MG63 (cell line): ENCODE results near the gene MARK3. TPM values are rescaled to one million over a fixed set of nuclear protein-coding genes. Genes with fewer than 3 reads are reported as not detected.

Source experiments
- DNase-seq: peaks from one replicate; pipeline ENCODE4 v3.0.0-alpha.2; 2020
- H3K27me3 ChIP-seq: fragments of 250-450 bp; sonication (Bioruptor Pico); 2 replicates; pipeline ENCODE4 v1.5.1; 2020; ENCODE audit warnings: mild to moderate bottlenecking, moderate library complexity
- H3K36me3 ChIP-seq: fragments of 250-450 bp; sonication (Bioruptor Pico); 2 replicates; pipeline ENCODE4 v1.5.1; 2020; ENCODE audit warnings: mild to moderate bottlenecking, moderate library complexity
- H3K4me3 ChIP-seq: fragments of 250-450 bp; sonication (Bioruptor Pico); 2 replicates; pipeline ENCODE4 v1.5.1; 2020; ENCODE audit warnings: mild to moderate bottlenecking, moderate library complexity
- H3K9me3 ChIP-seq: fragments of 250-450 bp; sonication (Bioruptor Pico); 2 replicates; pipeline ENCODE4 v1.5.1; 2020; ENCODE audit warnings: mild to moderate bottlenecking, moderate library complexity
- total RNA-seq: library from RNA; depleted of rRNA; stranded (reverse); fragments of >200 nt; shearing (Covaris generic); gene quantifications from 2 replicates; pipeline ENCODE4 v1.2.3, GENCODE V29; 2014; ENCODE audit warnings: low replicate concordance; rRNA removed

Gene MARK3
- 26.9 and 31.6 TPM in 2 replicates for total RNA-seq

DNA sequence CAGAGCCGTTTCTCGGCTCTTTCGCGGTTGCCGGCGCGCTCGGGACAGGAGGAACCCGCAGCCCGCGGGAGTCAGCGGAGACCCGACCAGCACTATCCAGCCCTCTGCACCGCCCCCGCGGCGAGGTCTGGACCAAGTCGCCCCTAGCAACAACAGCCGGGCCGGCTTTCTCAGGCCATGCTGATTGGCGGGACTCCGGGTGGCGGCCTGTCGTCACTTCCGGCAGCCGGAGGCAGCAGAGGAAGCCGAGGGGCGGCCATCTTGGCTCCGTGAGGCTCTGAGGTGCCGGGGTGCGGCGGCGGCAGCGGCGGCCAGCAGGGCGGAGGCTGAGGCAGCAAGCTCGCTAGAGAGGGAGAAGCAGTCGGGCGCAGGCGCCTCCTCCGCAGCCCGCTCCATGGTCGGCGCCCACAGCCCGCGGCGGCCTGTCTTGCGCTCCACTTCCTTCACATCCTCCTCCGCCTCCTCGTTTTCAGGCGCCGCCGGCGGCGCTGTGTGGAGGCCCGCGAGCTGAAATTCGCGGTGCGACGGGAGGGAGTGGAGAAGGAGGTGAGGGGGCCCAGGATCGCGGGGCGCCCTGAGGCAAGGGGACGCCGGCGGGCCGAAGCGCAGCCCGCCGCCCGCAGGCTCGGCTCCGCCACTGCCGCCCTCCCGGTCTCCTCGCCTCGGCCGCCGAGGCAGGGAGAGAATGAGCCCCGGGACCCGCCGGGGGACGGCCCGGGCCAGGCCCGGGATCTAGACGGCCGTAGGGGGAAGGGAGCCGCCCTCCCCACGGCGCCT is at the start of gene MARK3:
Gene MARK3 (plus strand): TSS at position 264 of the 777 bp plus-strand sequence. CDS start 615 bp downstream, outside the sequence.
- peak within 1 kb of the TSS; percentile 85 for H3K4me3 ChIP-seq
- H3K27me3 ChIP-seq = no peaks in the 10 kb centered on the region
- H3K9me3 ChIP-seq = no peaks in the 10 kb centered on the region
- H3K36me3 ChIP-seq = no peaks in the 10 kb centered on the region; the same call in 1 of the 2 replicates
- peak; percentile 96 for DNase-seq

DNA sequence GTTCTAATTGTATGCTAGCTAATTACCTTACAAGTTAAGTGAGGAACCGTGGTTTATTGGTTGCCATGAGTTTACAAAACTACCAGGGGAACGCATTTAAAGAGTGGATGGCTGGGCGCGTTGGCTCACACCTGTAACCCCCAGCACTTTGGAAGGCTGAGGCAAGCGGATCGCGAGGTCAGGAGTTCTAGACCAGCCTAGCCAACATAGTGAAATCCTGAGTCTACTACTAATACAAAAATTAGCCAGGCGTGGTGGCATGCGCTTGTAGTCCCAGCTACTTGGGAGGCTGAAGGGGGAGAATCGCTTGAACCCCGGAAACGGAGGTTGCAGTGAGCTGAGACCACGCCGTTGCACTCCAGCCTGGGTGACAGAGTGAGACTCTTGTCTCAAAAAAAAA is 49.0 kb upstream of the MARK3 start:
- H3K36me3 ChIP-seq = peaks cover 64% of the 10 kb centered on the region
- H3K9me3 ChIP-seq = no peaks in the 10 kb centered on the region
- H3K4me3 ChIP-seq = no peak overlapping the region; the same call in 1 of the 2 replicates
- no peak for DNase-seq
- no peaks in the 10 kb centered on the region for H3K27me3 ChIP-seq

- H3K4me3 ChIP-seq = no peak overlapping the region
- no peak for DNase-seq
- no peaks in the 10 kb centered on the region for H3K27me3 ChIP-seq
- H3K9me3 ChIP-seq = no peaks in the 10 kb centered on the region
- H3K36me3 ChIP-seq = peaks cover 79% of the 10 kb centered on the region
These were observed 47.4 kb upstream of the MARK3 start for GRCh38 chr14:103337794-103338193.

DNA sequence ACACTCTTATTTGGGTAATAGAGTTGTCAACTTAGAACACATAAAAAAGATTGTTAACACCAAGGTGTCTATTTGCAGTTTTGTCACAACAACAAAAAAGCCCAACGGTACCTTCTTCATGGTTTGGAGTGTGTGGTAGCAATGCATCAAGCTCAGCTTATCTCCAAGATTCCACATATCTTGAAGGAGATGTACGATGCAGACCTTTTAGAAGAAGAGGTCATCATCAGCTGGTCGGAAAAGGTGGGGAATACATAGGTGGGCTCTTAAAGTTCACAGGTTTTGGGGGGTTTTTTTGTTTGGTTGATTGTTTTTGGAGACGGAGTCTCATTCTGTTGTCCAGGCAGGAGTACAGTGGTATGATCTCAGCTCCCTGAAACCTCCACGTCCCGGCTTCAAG is 45.7 kb upstream of the MARK3 start:
- DNase-seq = no peak
- no peaks in the 10 kb centered on the region for H3K27me3 ChIP-seq
- H3K4me3 ChIP-seq = no peak overlapping the region
- H3K36me3 ChIP-seq = peaks cover 93% of the 10 kb centered on the region
- no peaks in the 10 kb centered on the region for H3K9me3 ChIP-seq

GRCh38 chr14:103340480-103341212 is 44.6 kb upstream of the MARK3 start:
- H3K9me3 ChIP-seq = no peaks in the 10 kb centered on the region
- DNase-seq = no peak
- H3K36me3 ChIP-seq = peaks cover 84% of the 10 kb centered on the region

GRCh38 chr14:103341250-103342129 is 43.7 kb upstream of the MARK3 start:
- Histone ChIP-seq H3K36me3 (peaks cover 75% of the 10 kb centered on the region), H3K4me3 (no peak overlapping the region), H3K27me3 (no peaks in the 10 kb centered on the region), H3K9me3 (no peaks in the 10 kb centered on the region)
- DNase-seq = no peak

More at GRCh38 chr14:103340480-103341212, 44.6 kb upstream of the MARK3 start:
- no peak overlapping the region for H3K4me3 ChIP-seq
- H3K27me3 ChIP-seq = no peaks in the 10 kb centered on the region

GRCh38 chr14:103343164-103343879 is 41.9 kb upstream of the MARK3 start:
- no peaks in the 10 kb centered on the region for H3K9me3 ChIP-seq
- peaks cover 57% of the 10 kb centered on the region for H3K36me3 ChIP-seq
- H3K27me3 ChIP-seq = no peaks in the 10 kb centered on the region
- no peak overlapping the region for H3K4me3 ChIP-seq
- DNase-seq = no peak

- H3K4me3 ChIP-seq = no peak overlapping the region
- H3K9me3 ChIP-seq = no peaks in the 10 kb centered on the region
- H3K27me3 ChIP-seq = no peaks in the 10 kb centered on the region
- H3K36me3 ChIP-seq = peaks cover 49% of the 10 kb centered on the region
- no peak for DNase-seq
These were observed 41.1 kb upstream of the MARK3 start for GRCh38 chr14:103343905-103344797.

- H3K27me3 ChIP-seq = no peaks in the 10 kb centered on the region
- no peak for DNase-seq
- H3K4me3 ChIP-seq = no peak overlapping the region
- H3K9me3 ChIP-seq = no peaks in the 10 kb centered on the region
- peaks cover 28% of the 10 kb centered on the region for H3K36me3 ChIP-seq
These were observed 38.9 kb upstream of the MARK3 start for GRCh38 chr14:103346286-103346685.

GRCh38 chr14:103347091-103347815 is 38.0 kb upstream of the MARK3 start:
- no peaks in the 10 kb centered on the region for H3K9me3 ChIP-seq
- no peak for DNase-seq
- no peak overlapping the region for H3K4me3 ChIP-seq
- peaks cover 20% of the 10 kb centered on the region for H3K36me3 ChIP-seq
- H3K27me3 ChIP-seq = no peaks in the 10 kb centered on the region

DNA sequence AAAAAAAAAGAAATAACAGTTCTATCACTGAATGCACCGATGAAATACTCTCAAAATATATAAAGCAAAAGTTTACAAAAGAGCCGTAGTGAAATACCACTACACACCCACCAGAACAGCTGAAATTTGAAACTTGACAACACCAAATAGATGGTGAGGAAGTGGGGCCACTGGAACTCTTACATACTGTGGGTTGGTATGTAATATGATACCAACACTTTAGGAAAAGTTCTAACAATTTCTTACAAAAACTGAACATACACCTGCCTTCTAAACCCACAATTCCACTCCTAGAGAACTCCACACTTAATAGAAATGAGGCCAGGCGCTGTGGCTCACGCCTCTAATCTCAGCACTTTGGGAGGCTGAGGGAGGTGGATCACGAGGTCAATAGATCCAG is 37.1 kb upstream of the MARK3 start:
- no peak for DNase-seq
- Histone ChIP-seq H3K27me3 (no peaks in the 10 kb centered on the region), H3K4me3 (no peak overlapping the region), H3K36me3 (peaks cover 11% of the 10 kb centered on the region), H3K9me3 (no peaks in the 10 kb centered on the region)

- DNase-seq = no peak
These were observed 35.2 kb upstream of the MARK3 start for GRCh38 chr14:103349982-103350381.

GRCh38 chr14:103353362-103353761 is 31.9 kb upstream of the MARK3 start:
- no peak for DNase-seq
- Histone ChIP-seq H3K27me3 (no peaks in the 10 kb centered on the region), H3K36me3 (no peaks in the 10 kb centered on the region), H3K4me3 (no peak overlapping the region), H3K9me3 (no peaks in the 10 kb centered on the region)

More at GRCh38 chr14:103349982-103350381, 35.2 kb upstream of the MARK3 start:
- no peaks in the 10 kb centered on the region for H3K36me3 ChIP-seq
- no peak overlapping the region for H3K4me3 ChIP-seq
- H3K27me3 ChIP-seq = no peaks in the 10 kb centered on the region
- no peaks in the 10 kb centered on the region for H3K9me3 ChIP-seq

DNA sequence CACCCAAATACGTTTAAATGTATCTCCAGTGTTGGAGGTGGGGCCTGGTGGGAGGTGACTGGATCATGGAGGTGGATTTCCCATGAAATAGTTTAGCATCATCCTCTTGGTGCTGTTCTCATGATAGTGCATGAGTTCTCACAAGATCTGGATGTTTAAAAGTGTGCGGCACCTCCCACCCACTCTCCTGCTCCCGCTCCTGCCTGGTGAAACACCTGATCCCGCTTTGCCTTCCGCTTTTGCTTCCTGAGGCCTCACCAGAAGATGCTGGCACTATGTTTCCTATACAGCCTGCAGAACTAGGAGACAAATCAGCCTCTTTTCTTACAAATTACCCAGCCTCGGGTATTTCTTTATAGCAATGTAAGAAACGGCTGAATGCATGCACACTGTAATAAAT is 31.1 kb upstream of the MARK3 start:
- H3K36me3 ChIP-seq = no peaks in the 10 kb centered on the region

More for the DNA sequence above, 31.1 kb upstream of the MARK3 start:
- Histone ChIP-seq H3K27me3 (no peaks in the 10 kb centered on the region), H3K9me3 (no peaks in the 10 kb centered on the region), H3K4me3 (no peak overlapping the region)
- no peak for DNase-seq
